HEK293 (cell line): Measurements from ENCODE around the gene CDCA3.

Source experiments
- BCL11A ChIP-seq: fragments of 450-650 bp; formaldehyde crosslinking; IDR thresholded peaks from 2 replicates; pipeline ENCODE4 v1.5.1; 2016; ENCODE audit warnings: low read depth, missing biosample characterization, missing genetic modification characterization
- TF ChIP-seq, protein P1 (sequence below): fragments of 450-650 bp; formaldehyde crosslinking; IDR thresholded peaks from 2 replicates; pipeline ENCODE4 v1.5.1; 2016; ENCODE audit warnings: missing biosample characterization, missing genetic modification characterization
- TF ChIP-seq, protein P2 (sequence below): fragments of 450-650 bp; formaldehyde crosslinking; IDR thresholded peaks from 2 replicates; pipeline ENCODE4 v1.5.1; 2017; ENCODE audit warnings: missing biosample characterization, missing genetic modification characterization

DNA sequence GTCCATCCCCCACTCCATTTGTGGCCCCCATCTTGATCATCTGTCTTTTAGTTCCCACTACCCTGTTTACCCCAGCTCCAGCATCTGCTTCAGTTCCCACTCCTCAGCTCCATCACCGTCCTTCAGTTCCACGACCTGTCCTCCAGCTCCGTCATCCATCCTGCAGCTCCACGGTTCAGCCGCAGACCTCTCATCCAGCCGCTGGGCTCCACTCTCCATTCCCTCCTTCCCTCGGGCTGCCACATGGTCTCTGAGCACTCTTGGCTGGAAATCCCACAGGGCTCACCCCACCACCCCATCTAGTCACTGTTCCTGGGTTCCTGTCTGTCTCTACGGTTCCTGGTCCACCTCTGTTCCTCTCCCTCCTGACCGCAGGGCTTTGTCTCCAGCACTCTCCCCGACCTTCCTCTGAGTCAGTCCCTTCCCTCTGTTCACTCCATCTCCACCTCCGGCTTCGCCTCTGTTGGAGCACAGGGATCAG, 26.1 kb downstream of the CDCA3 start:
- TF ChIP-seq BCL11A (tag by site-specific recombination), result no peak
- TF ChIP-seq, protein P1, sequence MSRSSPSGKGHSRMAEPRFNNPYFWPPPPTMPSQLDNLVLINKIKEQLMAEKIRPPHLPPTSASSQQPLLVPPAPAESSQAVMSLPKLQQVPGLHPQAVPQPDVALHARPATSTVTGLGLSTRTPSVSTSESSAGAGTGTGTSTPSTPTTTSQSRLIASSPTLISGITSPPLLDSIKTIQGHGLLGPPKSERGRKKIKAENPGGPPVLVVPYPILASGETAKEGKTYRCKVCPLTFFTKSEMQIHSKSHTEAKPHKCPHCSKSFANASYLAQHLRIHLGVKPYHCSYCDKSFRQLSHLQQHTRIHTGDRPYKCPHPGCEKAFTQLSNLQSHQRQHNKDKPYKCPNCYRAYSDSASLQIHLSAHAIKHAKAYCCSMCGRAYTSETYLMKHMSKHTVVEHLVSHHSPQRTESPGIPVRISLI (tag by site-specific recombination), result no peak
- TF ChIP-seq, protein P2, sequence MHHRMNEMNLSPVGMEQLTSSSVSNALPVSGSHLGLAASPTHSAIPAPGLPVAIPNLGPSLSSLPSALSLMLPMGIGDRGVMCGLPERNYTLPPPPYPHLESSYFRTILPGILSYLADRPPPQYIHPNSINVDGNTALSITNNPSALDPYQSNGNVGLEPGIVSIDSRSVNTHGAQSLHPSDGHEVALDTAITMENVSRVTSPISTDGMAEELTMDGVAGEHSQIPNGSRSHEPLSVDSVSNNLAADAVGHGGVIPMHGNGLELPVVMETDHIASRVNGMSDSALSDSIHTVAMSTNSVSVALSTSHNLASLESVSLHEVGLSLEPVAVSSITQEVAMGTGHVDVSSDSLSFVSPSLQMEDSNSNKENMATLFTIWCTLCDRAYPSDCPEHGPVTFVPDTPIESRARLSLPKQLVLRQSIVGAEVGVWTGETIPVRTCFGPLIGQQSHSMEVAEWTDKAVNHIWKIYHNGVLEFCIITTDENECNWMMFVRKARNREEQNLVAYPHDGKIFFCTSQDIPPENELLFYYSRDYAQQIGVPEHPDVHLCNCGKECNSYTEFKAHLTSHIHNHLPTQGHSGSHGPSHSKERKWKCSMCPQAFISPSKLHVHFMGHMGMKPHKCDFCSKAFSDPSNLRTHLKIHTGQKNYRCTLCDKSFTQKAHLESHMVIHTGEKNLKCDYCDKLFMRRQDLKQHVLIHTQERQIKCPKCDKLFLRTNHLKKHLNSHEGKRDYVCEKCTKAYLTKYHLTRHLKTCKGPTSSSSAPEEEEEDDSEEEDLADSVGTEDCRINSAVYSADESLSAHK, result no peak
